GM18502 (cell line): ENCODE data around the gene LRP6.
"Not testable (repeated sequence)": the region's sequence is repeated elsewhere in the genome, so short reads cannot be mapped to it uniquely, and the experiment has no call there.

Experiments
- ATAC-seq: cut with Tn5 transposase; IDR thresholded peaks from one replicate; pipeline ENCODE4 v1.9.1; 2021; ENCODE audit warnings: mild to moderate bottlenecking; ENCODE audit not compliant: unreplicated experiment, poor library complexity

LRP6 gene

DNA sequence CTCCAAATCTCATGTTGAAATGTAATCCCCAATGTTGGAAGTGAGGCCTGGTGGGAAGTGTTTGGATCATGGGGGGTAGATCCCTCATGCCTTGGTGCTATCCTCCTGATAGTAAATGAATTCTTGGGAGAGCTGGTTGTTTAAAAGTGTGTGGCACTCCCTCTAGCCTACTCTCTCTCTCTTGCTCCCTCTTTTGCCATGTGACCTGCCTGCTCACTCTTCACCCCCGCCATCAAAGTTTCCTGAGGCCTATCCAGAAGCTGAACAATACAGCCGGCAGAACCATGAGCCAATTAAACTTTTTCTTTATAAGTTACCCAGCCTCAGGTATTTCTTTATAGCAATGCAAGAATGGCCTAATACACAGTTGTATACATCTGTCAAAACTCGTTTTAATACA, 133.6 kb downstream of the LRP6 start:
- no peak for ATAC-seq

DNA sequence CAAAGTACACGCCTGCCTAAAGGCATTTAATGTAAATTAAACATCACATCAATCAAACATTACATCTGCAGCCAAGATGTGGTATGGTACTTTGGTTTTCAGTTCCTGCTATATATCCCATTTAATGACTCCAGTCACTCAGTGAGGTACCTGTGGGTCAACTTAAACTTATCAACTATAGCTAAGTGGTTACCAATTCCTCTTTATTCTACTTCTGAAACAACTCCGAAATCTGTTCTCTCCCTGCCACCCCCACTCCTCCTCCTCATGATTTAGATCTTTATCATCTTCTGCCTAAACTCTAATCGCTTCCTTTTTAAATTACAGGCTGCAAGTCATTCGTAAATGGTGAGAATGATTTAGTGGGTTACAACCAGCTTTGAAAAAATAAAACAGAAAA, 138.2 kb downstream of the LRP6 start:
- ATAC-seq, result no peak

GRCh38 chr12:12127304-12127703, 139.5 kb downstream of the LRP6 start:
- ATAC-seq, result no peak

DNA sequence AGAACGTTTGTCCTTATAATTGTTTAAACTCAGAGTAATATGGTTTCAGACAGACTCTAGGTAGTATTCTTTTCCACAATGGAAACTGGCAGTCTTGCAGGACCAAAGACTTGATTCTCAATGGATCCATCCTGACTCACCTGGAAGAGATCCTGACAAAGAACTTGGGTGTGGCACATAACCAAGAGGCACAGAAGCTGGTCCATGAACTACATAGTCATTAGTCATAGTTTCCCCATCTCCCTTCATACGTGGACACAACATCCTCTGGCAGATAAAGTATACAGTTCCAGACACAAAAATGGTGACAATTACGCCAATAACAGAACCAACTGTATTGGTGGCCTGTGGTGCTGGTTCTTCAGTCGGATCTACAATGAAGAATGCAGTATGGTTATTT, 140.3 kb downstream of the LRP6 start:
- ATAC-seq, result no peak

GRCh38 chr12:12123036-12123604, 143.7 kb downstream of the LRP6 start:
- no peak for ATAC-seq

- ATAC-seq, result no peak
Observed at GRCh38 chr12:12121061-12121460, 145.8 kb downstream of the LRP6 start.

DNA sequence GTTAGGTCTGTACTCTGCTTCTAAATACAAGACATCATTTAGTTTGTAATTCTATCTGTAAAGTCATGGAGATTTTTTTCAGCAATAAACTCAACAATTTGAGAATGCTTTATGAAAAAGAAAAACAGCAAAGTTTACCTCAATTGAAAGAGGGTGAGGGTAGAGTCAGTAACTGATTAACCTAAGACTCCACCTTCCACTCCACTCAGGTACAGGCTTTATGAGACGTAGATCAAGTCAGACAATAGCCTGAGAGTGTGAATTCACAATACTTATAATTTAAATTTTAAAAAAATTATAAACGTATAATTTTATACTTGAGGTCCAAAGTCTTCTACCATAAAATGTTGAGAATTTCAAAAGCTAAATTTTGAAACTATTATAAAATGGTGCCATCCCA, 150.2 kb downstream of the LRP6 start:
- ATAC-seq, result no peak

- ATAC-seq, result no peak
Observed at GRCh38 chr12:12115514-12115913, 151.3 kb downstream of the LRP6 start.

DNA sequence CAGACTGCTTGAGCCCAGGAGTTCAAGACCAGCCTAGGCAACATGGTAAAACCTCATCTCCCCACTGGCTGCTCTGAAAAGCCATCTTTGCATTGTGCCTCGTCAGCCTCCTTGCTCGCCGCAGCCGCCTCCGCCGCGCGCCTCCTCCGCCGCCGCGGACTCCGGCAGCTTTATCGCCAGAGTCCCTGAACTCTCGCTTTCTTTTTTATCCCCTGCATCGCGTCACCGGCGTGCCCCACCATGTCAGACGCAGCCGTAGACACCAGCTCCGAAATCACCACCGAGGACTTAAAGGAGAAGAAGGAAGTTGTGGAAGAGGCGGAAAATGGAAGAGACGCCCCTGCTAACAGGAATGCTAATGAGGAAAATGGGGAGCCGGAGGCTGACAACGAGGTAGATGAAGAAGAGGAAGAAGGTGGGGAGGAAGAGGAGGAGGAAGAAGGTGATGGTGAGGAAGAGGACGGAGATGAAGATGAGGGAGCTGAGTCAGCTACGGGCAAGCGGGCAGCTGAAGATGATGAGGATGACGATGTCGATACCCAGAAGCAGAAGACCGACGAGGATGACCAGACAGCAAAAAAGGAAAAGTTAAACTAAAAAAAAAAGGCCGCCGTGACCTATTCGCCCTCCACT, 155.8 kb downstream of the LRP6 start:
- ATAC-seq, result not testable (repeated sequence)

GRCh38 chr12:12108441-12109058, 158.3 kb downstream of the LRP6 start:
- ATAC-seq, result no peak

DNA sequence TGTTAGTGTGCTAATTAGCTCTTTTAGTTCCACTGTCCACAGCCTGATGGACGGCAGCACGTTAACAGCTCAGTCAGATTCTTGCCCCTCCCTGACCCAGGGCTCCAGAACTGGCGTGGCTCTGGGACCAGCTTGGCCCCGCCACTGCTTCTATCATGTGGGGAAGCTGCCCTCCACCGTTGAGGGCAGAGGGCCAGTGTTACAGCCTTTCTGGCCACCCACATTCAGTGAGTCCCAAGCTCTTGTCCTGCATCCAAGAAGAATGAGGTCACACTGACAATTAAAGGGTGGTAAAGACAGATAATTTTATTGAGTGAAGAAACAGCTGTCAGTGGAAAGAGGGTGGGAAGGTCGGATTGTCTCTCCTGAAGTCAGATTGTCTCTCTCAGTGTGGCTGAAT, 159.2 kb downstream of the LRP6 start:
- ATAC-seq, result no peak

DNA sequence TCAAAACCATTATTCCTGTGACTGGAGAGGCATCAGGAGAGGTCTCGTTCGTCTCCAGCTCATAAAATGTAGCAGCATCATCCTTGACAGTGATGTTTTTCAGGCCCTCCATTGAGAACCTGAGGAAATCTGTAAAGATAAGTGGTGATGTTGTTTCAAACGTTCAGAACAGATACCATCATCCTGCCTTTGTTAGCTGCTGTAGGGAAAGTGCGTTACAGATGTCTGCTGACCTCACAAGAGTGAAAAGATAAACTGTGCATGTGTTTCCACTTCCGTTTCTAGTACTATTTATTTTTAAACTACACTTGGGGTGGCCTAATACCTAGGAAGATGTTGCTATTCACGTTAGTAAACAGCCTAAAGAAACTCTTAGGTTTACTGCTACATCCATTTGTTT, 167.7 kb downstream of the LRP6 start:
- no peak for ATAC-seq

DNA sequence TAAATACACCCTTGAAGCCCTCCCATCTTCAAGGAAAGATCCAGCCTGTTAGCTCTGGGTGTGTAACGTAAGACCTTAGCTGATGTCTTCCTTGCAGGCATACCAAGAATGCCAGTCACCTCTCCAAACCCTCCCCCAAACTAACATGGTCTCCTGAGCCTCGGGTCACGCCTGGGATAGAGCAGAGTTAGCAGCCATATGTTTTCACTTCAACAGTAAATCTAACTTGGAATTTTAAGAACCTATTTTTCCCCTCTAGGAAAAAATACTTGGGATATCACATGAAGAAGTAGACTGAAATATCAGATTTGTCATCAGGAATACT, 168.2 kb downstream of the LRP6 start:
- ATAC-seq, result no peak

DNA sequence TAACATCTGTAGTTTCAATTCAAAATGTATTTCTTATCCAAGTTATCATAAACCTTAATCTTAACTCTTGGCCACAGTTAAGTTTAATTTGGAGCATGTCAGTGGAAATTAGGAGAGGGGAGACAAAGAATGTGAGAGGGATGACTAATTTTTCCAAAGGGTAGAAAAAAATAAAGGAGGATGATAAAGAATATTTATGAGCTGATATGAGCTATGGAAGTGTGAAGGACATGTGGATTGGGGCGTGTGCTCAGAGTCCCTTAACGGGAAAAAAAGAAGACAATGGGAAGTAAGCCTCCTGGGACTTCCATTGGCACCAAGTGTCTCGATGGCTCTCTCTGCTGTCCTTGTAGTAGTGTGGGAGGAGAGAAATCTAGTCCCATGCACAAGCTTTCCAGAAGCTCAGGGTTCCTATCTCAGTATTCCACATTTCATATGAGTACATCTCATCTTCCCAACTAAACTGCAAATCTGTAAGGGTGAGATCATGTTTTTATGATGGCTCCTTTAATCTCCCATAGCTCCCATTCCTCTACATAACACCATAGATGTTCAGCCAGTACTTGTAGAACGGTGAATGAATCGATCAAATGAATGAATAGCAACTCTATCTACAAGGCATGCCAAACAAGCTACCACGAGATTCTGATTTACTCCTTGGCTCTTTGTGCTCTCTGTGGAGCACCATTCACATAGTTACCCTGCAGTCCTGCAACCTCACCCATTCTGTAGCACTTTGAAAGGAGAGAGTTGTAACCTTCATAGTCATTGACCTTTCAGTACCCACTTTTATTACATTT, 168.8 kb downstream of the LRP6 start:
- no peak for ATAC-seq

- ATAC-seq, result no peak
Observed at GRCh38 chr12:12095021-12095420, 171.8 kb downstream of the LRP6 start.

DNA sequence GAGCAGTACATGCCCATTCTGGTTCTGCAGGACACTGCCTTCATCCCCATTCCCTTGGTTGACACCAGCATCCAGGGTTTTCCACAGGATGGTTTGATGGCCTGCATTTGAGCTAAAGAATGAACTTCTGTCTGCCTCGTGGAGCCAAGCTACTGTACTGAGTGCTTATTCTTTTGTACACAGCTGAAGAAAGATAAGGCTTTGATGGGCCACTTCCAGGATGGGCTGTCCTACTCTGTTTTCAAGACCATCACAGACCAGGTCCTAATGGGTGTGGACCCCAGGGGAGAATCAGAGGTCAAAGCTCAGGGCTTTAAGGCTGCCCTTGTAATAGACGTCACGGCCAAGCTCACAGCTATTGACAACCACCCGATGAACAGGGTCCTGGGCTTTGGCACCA, 172.4 kb downstream of the LRP6 start:
- no peak for ATAC-seq

DNA sequence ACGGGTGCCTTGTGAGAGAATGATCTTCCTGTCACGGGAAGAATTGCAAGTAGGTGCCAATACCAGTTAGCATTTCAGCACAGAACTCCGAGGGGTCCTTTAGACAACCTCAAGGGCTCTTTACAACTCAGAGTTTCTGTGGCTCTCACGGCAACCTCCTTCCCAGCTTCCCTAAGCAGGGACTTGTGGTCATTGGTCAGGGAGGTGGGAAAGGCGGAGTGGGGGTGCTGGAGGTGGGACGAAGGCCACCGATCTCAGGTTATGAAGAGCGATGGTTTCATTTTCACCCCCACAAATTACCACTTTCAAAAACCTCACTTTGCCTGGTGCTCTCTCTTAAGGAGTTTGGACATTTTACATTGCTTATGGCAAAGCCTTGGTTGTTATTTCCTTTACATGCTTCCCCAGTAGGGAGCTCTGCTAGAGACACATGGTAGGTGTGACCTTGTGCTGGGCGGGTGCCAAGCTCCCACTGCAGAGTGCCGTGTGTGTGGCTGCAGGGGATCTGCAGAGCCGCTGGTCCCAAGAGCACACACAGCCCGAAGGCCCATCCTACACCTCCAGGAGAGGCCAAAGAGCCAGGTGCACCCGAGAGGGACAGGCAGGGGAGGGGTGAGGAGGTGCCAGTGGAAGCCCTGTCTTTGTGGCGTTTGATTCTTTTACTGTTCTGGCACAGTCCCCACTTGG, 174.7 kb downstream of the LRP6 start:
- no peak for ATAC-seq

- no peak for ATAC-seq
Observed at GRCh38 chr12:12091071-12091470, 175.8 kb downstream of the LRP6 start.

DNA sequence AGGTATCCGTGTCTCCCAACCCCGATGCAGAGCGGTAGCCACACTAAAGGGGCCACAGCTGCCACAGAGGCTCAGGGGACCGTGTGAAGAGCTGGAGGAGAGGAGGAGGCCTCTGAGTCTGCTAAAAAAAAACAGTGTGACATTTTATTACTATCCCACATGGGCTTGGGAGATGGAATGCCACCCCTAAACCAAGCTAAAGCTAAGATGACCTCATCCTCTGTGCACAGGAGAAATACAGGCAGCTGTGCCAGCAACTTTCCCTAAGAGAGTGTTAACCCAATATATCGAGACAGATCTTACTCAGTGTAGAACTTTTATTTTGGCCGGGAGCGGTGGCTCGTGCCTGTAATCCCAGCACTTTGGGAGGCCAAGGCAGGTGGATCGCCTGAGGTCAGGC, 178.1 kb downstream of the LRP6 start:
- no peak for ATAC-seq

GRCh38 chr12:12088147-12088546, 178.7 kb downstream of the LRP6 start:
- no peak for ATAC-seq

DNA sequence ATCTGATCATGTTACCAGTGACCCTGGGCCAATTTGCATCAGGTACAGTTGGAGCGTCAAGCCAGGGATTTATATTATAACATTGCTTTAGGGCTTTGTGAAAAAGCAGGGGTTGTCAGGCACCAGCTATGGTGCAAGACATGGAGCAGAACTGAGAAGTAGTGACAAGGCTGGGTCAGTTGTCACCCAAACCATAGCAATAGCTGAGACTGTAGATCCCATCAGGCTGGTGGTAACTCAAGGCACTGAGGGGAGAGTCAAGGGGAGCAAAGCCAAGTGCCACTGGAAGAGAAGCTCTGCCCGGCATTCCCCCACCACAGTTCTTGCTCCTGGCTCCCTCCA, 179.2 kb downstream of the LRP6 start:
- no peak for ATAC-seq
